Ishikawa (cell line): ENCODE measurements around the gene EOMES.

Source experiments
- NFIC ChIP-seq: IDR thresholded peaks from 2 replicates; pipeline ENCODE4 v1.6.1; 2012
- RAD21 ChIP-seq: IDR thresholded peaks from 2 replicates; pipeline ENCODE4 v1.6.1; 2012; ENCODE audit warnings: low read depth
- YY1 ChIP-seq: IDR thresholded peaks from 2 replicates; pipeline ENCODE4 v1.6.1; 2012; ENCODE audit warnings: low read depth
- ZBTB7A ChIP-seq: IDR thresholded peaks from 2 replicates; pipeline ENCODE4 v1.6.1; 2012; ENCODE audit warnings: low read depth
- TF ChIP-seq, protein P1 (sequence below): IDR thresholded peaks from 2 replicates; pipeline ENCODE4 v1.6.1; 2012; ENCODE audit warnings: low read depth, mild to moderate bottlenecking
- TF ChIP-seq, protein P2 (sequence below): IDR thresholded peaks from 2 replicates; pipeline ENCODE4 v1.6.1; 2012

DNA sequence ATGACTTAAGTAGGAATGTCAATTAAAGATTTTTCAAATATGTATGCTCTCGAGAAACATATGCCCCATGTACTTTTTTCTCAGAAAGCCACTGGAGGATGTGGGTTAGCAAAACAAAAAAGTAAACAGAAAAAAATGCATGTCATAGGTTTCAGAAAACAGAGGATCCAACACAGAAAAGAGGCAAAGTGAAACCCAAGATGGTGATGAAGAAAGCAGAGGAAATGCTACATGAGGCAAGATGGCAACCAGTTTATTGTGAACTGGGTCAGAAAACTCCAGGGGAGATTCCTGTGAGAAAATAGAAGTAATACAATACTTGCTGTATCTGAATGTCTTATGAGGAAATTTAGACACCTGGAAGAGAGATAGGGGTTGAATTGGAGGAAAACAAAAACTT lies 30.8 kb upstream of the EOMES start:
- TF ChIP-seq NFIC (no peak), YY1 (no peak), ZBTB7A (no peak), RAD21 (no peak)
- TF ChIP-seq, protein P1, sequence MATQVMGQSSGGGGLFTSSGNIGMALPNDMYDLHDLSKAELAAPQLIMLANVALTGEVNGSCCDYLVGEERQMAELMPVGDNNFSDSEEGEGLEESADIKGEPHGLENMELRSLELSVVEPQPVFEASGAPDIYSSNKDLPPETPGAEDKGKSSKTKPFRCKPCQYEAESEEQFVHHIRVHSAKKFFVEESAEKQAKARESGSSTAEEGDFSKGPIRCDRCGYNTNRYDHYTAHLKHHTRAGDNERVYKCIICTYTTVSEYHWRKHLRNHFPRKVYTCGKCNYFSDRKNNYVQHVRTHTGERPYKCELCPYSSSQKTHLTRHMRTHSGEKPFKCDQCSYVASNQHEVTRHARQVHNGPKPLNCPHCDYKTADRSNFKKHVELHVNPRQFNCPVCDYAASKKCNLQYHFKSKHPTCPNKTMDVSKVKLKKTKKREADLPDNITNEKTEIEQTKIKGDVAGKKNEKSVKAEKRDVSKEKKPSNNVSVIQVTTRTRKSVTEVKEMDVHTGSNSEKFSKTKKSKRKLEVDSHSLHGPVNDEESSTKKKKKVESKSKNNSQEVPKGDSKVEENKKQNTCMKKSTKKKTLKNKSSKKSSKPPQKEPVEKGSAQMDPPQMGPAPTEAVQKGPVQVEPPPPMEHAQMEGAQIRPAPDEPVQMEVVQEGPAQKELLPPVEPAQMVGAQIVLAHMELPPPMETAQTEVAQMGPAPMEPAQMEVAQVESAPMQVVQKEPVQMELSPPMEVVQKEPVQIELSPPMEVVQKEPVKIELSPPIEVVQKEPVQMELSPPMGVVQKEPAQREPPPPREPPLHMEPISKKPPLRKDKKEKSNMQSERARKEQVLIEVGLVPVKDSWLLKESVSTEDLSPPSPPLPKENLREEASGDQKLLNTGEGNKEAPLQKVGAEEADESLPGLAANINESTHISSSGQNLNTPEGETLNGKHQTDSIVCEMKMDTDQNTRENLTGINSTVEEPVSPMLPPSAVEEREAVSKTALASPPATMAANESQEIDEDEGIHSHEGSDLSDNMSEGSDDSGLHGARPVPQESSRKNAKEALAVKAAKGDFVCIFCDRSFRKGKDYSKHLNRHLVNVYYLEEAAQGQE: no peak
- TF ChIP-seq, protein P2, sequence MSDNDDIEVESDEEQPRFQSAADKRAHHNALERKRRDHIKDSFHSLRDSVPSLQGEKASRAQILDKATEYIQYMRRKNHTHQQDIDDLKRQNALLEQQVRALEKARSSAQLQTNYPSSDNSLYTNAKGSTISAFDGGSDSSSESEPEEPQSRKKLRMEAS: no peak
